IMR-90 (cell line): ENCODE measurements around the gene CPNE6. TPM values are rescaled to one million over a fixed set of nuclear protein-coding genes. Genes with fewer than 3 reads are reported as not detected.

Source experiments
- ATAC-seq: fragments of 200-7000 bp; cut with Tn5 transposase; 2 replicates; pipeline ENCODE4 v1.9.1; 2020; ENCODE audit warnings: low read depth, mild to moderate bottlenecking, moderate library complexity
- BruUV-seq: library from RNA; stranded (reverse); fragments of 400-500 nt; replicated peaks from 2 replicates; lab custom pipeline; 2021; lab: Mats Ljungman, UMichigan
- CTCF ChIA-PET: fragments of 300-600 bp; formaldehyde crosslinking; extraction: SDS; loops from one replicate; lab custom pipeline; 2021; ENCODE audit warnings: antibody characterized with exemption; lab: Yijun Ruan, JAX
- POLR2A ChIA-PET: fragments of 300-600 bp; sonication (Branson Sonifier 250); formaldehyde crosslinking; loops from one replicate; lab custom pipeline; 2022; ENCODE audit warnings: antibody characterized with exemption; ENCODE audit not compliant: unreplicated experiment; lab: Charles Lee
- DNase-seq: peaks from one replicate; pipeline ENCODE4 v3.0.0; 2013
- H2AFZ ChIP-seq: replicated peaks from 2 replicates; pipeline ENCODE3; 2013; ENCODE audit warnings: low read length, mild to moderate bottlenecking; ENCODE audit not compliant: poor library complexity
- H2AK5ac ChIP-seq: 2 replicates; pipeline ENCODE4 v1.6.1; 2013; ENCODE audit warnings: low read depth, low read length, inconsistent platforms
- H2AK9ac ChIP-seq: replicated peaks from 2 replicates; pipeline ENCODE3; 2013; ENCODE audit warnings: mild to moderate bottlenecking, low read depth, low read length, moderate library complexity; ENCODE audit not compliant: poor library complexity
- H2BK120ac ChIP-seq: 2 replicates; pipeline ENCODE4 v1.6.1; 2013; ENCODE audit warnings: low read depth, low read length, inconsistent platforms
- H2BK15ac ChIP-seq: 3 replicates; pipeline ENCODE4 v1.6.1; 2013; ENCODE audit warnings: low read depth, low read length, inconsistent platforms
- H2BK20ac ChIP-seq: 2 replicates; pipeline ENCODE4 v1.6.1; 2013; ENCODE audit warnings: low read depth, mild to moderate bottlenecking, inconsistent platforms, low read length, moderate library complexity
- H2BK5ac ChIP-seq: 2 replicates; pipeline ENCODE4 v1.6.1; 2013; ENCODE audit warnings: mild to moderate bottlenecking, low read depth, low read length, inconsistent platforms; ENCODE audit not compliant: poor library complexity, severe bottlenecking
- H3K14ac ChIP-seq: replicated peaks from 2 replicates; pipeline ENCODE4 v1.6.1; 2013; ENCODE audit warnings: low read depth, low read length, inconsistent platforms
- H3K18ac ChIP-seq: 2 replicates; pipeline ENCODE4 v1.6.1; 2013; ENCODE audit warnings: low read depth, low read length, control low read depth
- H3K23ac ChIP-seq: 2 replicates; pipeline ENCODE4 v1.6.1; 2013; ENCODE audit warnings: low read depth, low read length, inconsistent platforms
- H3K27ac ChIP-seq: 2 replicates; pipeline ENCODE4 v1.5.1; 2013; ENCODE audit warnings: mild to moderate bottlenecking, control low read depth, low read length; ENCODE audit not compliant: insufficient read depth
- H3K27me3 ChIP-seq: 2 replicates; pipeline ENCODE4 v1.6.1; 2013; ENCODE audit warnings: low read length; ENCODE audit not compliant: control insufficient read depth, insufficient read depth
- H3K36me3 ChIP-seq: 2 replicates; pipeline ENCODE4 v1.6.1; 2013; ENCODE audit warnings: low read length, mixed read lengths; ENCODE audit not compliant: control insufficient read depth, insufficient read depth
- H3K4ac ChIP-seq: 2 replicates; pipeline ENCODE4 v1.6.1; 2013; ENCODE audit warnings: low read depth, low read length, inconsistent platforms
- H3K4me1 ChIP-seq: 2 replicates; pipeline ENCODE4 v1.6.1; 2013; ENCODE audit warnings: low read length, mixed read lengths; ENCODE audit not compliant: control insufficient read depth, insufficient read depth
- H3K4me2 ChIP-seq: 2 replicates; pipeline ENCODE4 v1.6.1; 2013; ENCODE audit warnings: low read depth, mild to moderate bottlenecking, control low read depth, low read length, moderate library complexity
- H3K4me3 ChIP-seq: 2 replicates; pipeline ENCODE4 v1.5.1; 2013; ENCODE audit warnings: low read depth, mild to moderate bottlenecking, control low read depth, low read length, moderate library complexity; ENCODE audit not compliant: insufficient read depth
- H3K56ac ChIP-seq: 2 replicates; pipeline ENCODE4 v1.6.1; 2013; ENCODE audit warnings: low read length, inconsistent platforms; ENCODE audit not compliant: insufficient read depth; ENCODE audit errors: extremely low read depth
- H3K79me1 ChIP-seq, 2 experiments: 2 replicates each; pipeline ENCODE4 v1.6.1; 2013; ENCODE audit warnings: low read length in 2 of 2, inconsistent platforms in 1 of 2, low read depth in 1 of 2
- H3K9ac ChIP-seq: 2 replicates; pipeline ENCODE4 v1.6.1; 2013; ENCODE audit warnings: low read depth, low read length, control low read depth
- H3K9me1 ChIP-seq: 2 replicates; pipeline ENCODE4 v1.6.1; 2013; ENCODE audit warnings: low read length, inconsistent platforms; ENCODE audit not compliant: insufficient read depth
- H3K9me3 ChIP-seq: 2 replicates; pipeline ENCODE4 v1.6.1; 2013; ENCODE audit warnings: low read length; ENCODE audit not compliant: control insufficient read depth, insufficient read depth
- H4K20me1 ChIP-seq: 2 replicates; pipeline ENCODE4 v1.6.1; 2013; ENCODE audit warnings: low read length, inconsistent platforms; ENCODE audit not compliant: insufficient read depth
- H4K5ac ChIP-seq: 2 replicates; pipeline ENCODE4 v1.6.1; 2013; ENCODE audit warnings: mild to moderate bottlenecking, low read depth, low read length, control low read depth
- H4K8ac ChIP-seq, 2 experiments: 2 replicates each; pipeline ENCODE4 v1.6.1; 2013; ENCODE audit warnings: low read depth in 2 of 2, low read length in 2 of 2, control low read depth in 1 of 2, inconsistent platforms in 1 of 2
- H4K91ac ChIP-seq: 2 replicates; pipeline ENCODE4 v1.6.1; 2013; ENCODE audit warnings: low read depth, low read length, inconsistent platforms; ENCODE audit not compliant: insufficient read depth
- BHLHE40 ChIP-seq: fragments of 150-350 bp; IDR thresholded peaks from 2 replicates; pipeline ENCODE4 v1.6.1; 2016; ENCODE audit warnings: mild to moderate bottlenecking, low read depth, low read length
- CEBPB ChIP-seq: IDR thresholded peaks from 2 replicates; pipeline ENCODE4 v1.6.1; 2012; ENCODE audit warnings: low read depth, low read length, improper control_type of control experiment
- CHD1 ChIP-seq: IDR thresholded peaks from 2 replicates; pipeline ENCODE4 v1.6.1; 2012; ENCODE audit warnings: low read depth, low read length, improper control_type of control experiment
- ELK1 ChIP-seq: fragments of 150-350 bp; IDR thresholded peaks from 2 replicates; pipeline ENCODE4 v1.6.1; 2016; ENCODE audit warnings: low read depth, mild to moderate bottlenecking, low read length, moderate library complexity, borderline replicate concordance
- FOS ChIP-seq: fragments of 150-350 bp; IDR thresholded peaks from 2 replicates; pipeline ENCODE4 v1.6.1; 2016; ENCODE audit warnings: low read depth, low read length
- MAFK ChIP-seq: IDR thresholded peaks from 2 replicates; pipeline ENCODE4 v1.6.1; 2012; ENCODE audit warnings: low read depth, low read length, improper control_type of control experiment
- MAZ ChIP-seq: IDR thresholded peaks from 2 replicates; pipeline ENCODE4 v1.6.1; 2012; ENCODE audit warnings: low read depth, mild to moderate bottlenecking, low read length, improper control_type of control experiment, moderate library complexity, borderline replicate concordance
- MXI1 ChIP-seq: IDR thresholded peaks from 2 replicates; pipeline ENCODE4 v1.6.1; 2012; ENCODE audit warnings: low read depth, mild to moderate bottlenecking, low read length, moderate library complexity, borderline replicate concordance
- NFE2L2 ChIP-seq: fragments of 150-350 bp; IDR thresholded peaks from 2 replicates; pipeline ENCODE4 v1.6.1; 2016; ENCODE audit warnings: low read depth, mild to moderate bottlenecking, low read length
- POLR2A ChIP-seq: IDR thresholded peaks from 2 replicates; pipeline ENCODE4 v1.6.1; 2012; ENCODE audit warnings: mild to moderate bottlenecking, low read depth, low read length
- RAD21 ChIP-seq: IDR thresholded peaks from 2 replicates; pipeline ENCODE4 v1.6.1; 2012; ENCODE audit warnings: low read length, improper control_type of control experiment
- RCOR1 ChIP-seq: IDR thresholded peaks from 2 replicates; pipeline ENCODE4 v1.6.1; 2012; ENCODE audit warnings: mild to moderate bottlenecking, low read length, improper control_type of control experiment; ENCODE audit not compliant: insufficient replicate concordance
- RFX5 ChIP-seq: IDR thresholded peaks from 2 replicates; pipeline ENCODE4 v1.8.0; 2012; ENCODE audit warnings: low read depth, mild to moderate bottlenecking, low read length, moderate library complexity
- SMC3 ChIP-seq: fragments of 150-350 bp; IDR thresholded peaks from 2 replicates; pipeline ENCODE4 v1.6.1; 2016; ENCODE audit warnings: low read depth, mild to moderate bottlenecking, antibody characterized with exemption, low read length, moderate library complexity
- WGBS, 2 experiments: methylation state at CpG; one replicate each; pipeline versions ENCODE4 v1.1.5 to v1.1.7; 2013; ENCODE audit warnings: missing lambda C conversion rate in 2 of 2; ENCODE audit not compliant: insufficient read length in 1 of 2; ENCODE audit errors: extremely low coverage in 2 of 2; 5-methylcytosine and 5-hydroxymethylcytosine counted together
- dilution Hi-C: fragments of 300-500 bp; cut with HindIII; formaldehyde crosslinking; loops from one replicate; pipeline ENCODE4 v1.14.3; 2018; ENCODE audit warnings: low sequenced_read_pairs; ENCODE audit not compliant: unreplicated experiment
- in situ Hi-C: fragments of 300-500 bp; cut with MboI; formaldehyde crosslinking; loops from 3 replicates; pipeline ENCODE4 v1.14.3; 2019; ENCODE audit warnings: low sequenced_read_pairs, inconsistent platforms, mixed read lengths
- intact Hi-C: fragments of 100-400 bp; cut with micrococcal nuclease; formaldehyde crosslinking; loops from 2 replicates; pipeline ENCODE4 v1.10.0; 2022
- polyA plus RNA-seq, 3 experiments: library from polyadenylated mRNA; depleted of rRNA; stranded (reverse); fragments of >200 nt; gene quantifications; 2 replicates each; pipeline ENCODE4 v1.2.3, GENCODE V29; 2012; ENCODE audit warnings: low replicate concordance in 1 of 3
- total RNA-seq: library from RNA; depleted of rRNA; stranded (reverse); fragments of >200 nt; gene quantifications from 2 replicates; pipeline ENCODE4 v1.2.3, GENCODE V29; 2012
- TF ChIP-seq, protein P1 (sequence below): fragments of 150-350 bp; IDR thresholded peaks from 2 replicates; pipeline ENCODE4 v1.6.1; 2017; ENCODE audit warnings: mild to moderate bottlenecking, antibody characterized with exemption, low read length, low read depth
- TF ChIP-seq, protein P2 (sequence below): conservative IDR thresholded peaks from 2 replicates; pipeline ENCODE4 v1.5.1; 2012; ENCODE audit warnings: mild to moderate bottlenecking, low read depth, low read length, improper control_type of control experiment

The CPNE6 gene
- total and polyA plus RNA-seq, 2 of the 4 experiments (the other 2 are of a cell fraction), result not detected

DNA sequence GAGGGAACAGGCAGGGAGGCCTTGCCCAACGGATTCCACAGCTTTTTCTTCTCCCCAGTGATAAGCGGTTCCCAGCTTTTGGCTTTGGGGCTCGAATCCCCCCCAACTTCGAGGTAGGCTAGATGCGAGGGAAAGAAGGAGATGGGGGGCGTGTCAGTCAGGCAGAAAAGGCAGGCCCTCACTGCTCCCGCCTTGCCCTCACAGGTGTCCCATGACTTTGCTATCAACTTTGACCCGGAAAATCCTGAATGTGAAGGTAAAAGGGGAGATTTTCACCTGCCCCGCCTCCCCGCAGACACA lies 4.9 kb downstream of the CPNE6 start:
- DNase-seq, result no peak
- in situ Hi-C loops, result no loop called here

More for the DNA sequence above, 4.9 kb downstream of the CPNE6 start:
- POLR2A ChIA-PET, result no interaction called here
- no peak overlapping the region for H3K18ac ChIP-seq
- H2BK15ac ChIP-seq, result no peak overlapping the region
- no peak overlapping the region for H3K9ac ChIP-seq
- no peaks in the 10 kb centered on the region for H3K9me3 ChIP-seq
- H2AFZ ChIP-seq, result no peak overlapping the region
- no peak overlapping the region for H2BK5ac ChIP-seq
- no peaks in the 10 kb centered on the region for H3K36me3 ChIP-seq
- H3K56ac ChIP-seq, result no peak overlapping the region
- no peak overlapping the region for H3K27ac ChIP-seq
- BruUV-seq, result no TSS peak
- TF ChIP-seq RFX5 (no peak), MAZ (no peak), MAFK (no peak), RAD21 (no peak), BHLHE40 (no peak), POLR2A (no peak), MXI1 (no peak), RCOR1 (no peak), CEBPB (no peak), NFE2L2 (no peak), CHD1 (no peak), SMC3 (no peak), FOS (no peak), ELK1 (no peak)
- TF ChIP-seq, protein P1, sequence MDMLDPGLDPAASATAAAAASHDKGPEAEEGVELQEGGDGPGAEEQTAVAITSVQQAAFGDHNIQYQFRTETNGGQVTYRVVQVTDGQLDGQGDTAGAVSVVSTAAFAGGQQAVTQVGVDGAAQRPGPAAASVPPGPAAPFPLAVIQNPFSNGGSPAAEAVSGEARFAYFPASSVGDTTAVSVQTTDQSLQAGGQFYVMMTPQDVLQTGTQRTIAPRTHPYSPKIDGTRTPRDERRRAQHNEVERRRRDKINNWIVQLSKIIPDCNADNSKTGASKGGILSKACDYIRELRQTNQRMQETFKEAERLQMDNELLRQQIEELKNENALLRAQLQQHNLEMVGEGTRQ, result no peak
- TF ChIP-seq, protein P2, sequence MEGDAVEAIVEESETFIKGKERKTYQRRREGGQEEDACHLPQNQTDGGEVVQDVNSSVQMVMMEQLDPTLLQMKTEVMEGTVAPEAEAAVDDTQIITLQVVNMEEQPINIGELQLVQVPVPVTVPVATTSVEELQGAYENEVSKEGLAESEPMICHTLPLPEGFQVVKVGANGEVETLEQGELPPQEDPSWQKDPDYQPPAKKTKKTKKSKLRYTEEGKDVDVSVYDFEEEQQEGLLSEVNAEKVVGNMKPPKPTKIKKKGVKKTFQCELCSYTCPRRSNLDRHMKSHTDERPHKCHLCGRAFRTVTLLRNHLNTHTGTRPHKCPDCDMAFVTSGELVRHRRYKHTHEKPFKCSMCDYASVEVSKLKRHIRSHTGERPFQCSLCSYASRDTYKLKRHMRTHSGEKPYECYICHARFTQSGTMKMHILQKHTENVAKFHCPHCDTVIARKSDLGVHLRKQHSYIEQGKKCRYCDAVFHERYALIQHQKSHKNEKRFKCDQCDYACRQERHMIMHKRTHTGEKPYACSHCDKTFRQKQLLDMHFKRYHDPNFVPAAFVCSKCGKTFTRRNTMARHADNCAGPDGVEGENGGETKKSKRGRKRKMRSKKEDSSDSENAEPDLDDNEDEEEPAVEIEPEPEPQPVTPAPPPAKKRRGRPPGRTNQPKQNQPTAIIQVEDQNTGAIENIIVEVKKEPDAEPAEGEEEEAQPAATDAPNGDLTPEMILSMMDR, result no peak
- H2AK9ac ChIP-seq, result no peak overlapping the region
- WGBS, 2 experiments, result no CpG with 5 or more reads among the region's 10 CpGs
- dilution Hi-C loops (no loop called here), intact Hi-C loops (no loop called here)
- no peaks in the 10 kb centered on the region for H3K9me1 ChIP-seq
- H4K20me1 ChIP-seq, result no peaks in the 10 kb centered on the region; the same call in 1 of the 2 replicates
- H3K27me3 ChIP-seq, result peaks cover 83% of the 10 kb centered on the region
- no peak overlapping the region for H2AK5ac ChIP-seq
- H4K5ac ChIP-seq, result no peak overlapping the region
- H2BK120ac ChIP-seq, result no peak overlapping the region
- no peak overlapping the region for H4K8ac ChIP-seq
- H2BK20ac ChIP-seq, result no peak overlapping the region
- no peak for ATAC-seq
- no peak overlapping the region for H3K4me2 ChIP-seq
- no peak overlapping the region for H3K4me3 ChIP-seq
- no peak overlapping the region for H4K91ac ChIP-seq
- no peak overlapping the region for H3K23ac ChIP-seq
- H3K79me1 ChIP-seq, result no peaks in the 10 kb centered on the region
- H3K4me1 ChIP-seq, result peaks cover 2% of the 10 kb centered on the region; the same call in 1 of the 2 replicates
- no peak overlapping the region for H3K14ac ChIP-seq
- no peak overlapping the region for H3K4ac ChIP-seq
- CTCF ChIA-PET, result no interaction called here
